ENCODE measurements around the gene LBX1.

Gene LBX1

GRCh38 chr10:101256387-101256786, 27.1 kb upstream of the LBX1 start:
- Histone ChIP-seq H3K4me1 (no peaks in the 10 kb centered on the region), H3K27ac (no peak overlapping the region), H3K9me3 (peaks cover 0 to 13% (median 9%) of the 10 kb centered on the region in 3 donors), H3K36me3 (no peaks in the 10 kb centered on the region), H3K27me3 (peaks cover 0 to 48% of the 10 kb centered on the region in 2 donors), H3K4me3 (no peak overlapping the region)
- TF ChIP-seq, protein P1, sequence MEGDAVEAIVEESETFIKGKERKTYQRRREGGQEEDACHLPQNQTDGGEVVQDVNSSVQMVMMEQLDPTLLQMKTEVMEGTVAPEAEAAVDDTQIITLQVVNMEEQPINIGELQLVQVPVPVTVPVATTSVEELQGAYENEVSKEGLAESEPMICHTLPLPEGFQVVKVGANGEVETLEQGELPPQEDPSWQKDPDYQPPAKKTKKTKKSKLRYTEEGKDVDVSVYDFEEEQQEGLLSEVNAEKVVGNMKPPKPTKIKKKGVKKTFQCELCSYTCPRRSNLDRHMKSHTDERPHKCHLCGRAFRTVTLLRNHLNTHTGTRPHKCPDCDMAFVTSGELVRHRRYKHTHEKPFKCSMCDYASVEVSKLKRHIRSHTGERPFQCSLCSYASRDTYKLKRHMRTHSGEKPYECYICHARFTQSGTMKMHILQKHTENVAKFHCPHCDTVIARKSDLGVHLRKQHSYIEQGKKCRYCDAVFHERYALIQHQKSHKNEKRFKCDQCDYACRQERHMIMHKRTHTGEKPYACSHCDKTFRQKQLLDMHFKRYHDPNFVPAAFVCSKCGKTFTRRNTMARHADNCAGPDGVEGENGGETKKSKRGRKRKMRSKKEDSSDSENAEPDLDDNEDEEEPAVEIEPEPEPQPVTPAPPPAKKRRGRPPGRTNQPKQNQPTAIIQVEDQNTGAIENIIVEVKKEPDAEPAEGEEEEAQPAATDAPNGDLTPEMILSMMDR (IDR thresholded peaks at IDR 0.05), result no peak
- no peak for DNase-seq
- intact Hi-C loops (cut with DNase I; ENCODE audit: low total_unique reads), result no loop called here

DNA sequence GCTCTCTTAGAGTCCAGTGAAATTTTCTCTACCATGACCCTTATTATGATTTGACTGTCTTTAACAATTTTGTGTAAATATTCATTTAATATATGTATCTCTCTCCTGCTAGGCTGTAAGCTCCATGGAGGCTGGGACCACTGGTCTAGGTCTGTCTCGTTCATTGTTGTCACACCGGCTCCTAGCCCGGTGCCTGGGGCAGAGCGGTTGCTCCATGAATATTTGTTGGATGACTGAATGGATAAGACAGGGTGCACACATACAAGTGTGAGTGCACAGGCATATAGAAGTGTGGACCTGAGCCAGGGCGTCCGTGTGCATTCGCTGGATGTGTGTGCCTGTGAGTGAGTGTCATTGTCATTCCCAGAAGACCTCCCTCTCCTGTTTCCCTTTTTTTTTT, 20.9 kb upstream of the LBX1 start:
- Histone ChIP-seq H3K27me3 (peaks cover 0 to 68% of the 10 kb centered on the region in 2 donors), H3K36me3 (no peaks in the 10 kb centered on the region), H3K4me1 (no peaks in the 10 kb centered on the region), H3K9me3 (no peaks in the 10 kb centered on the region), H3K27ac (no peak overlapping the region), H3K4me3 (no peak overlapping the region)
- TF ChIP-seq, protein P1 (IDR thresholded peaks at IDR 0.05), result no peak
- DNase-seq, result no peak
- intact Hi-C loops (cut with DNase I; ENCODE audit: low total_unique reads), result no loop called here

DNA sequence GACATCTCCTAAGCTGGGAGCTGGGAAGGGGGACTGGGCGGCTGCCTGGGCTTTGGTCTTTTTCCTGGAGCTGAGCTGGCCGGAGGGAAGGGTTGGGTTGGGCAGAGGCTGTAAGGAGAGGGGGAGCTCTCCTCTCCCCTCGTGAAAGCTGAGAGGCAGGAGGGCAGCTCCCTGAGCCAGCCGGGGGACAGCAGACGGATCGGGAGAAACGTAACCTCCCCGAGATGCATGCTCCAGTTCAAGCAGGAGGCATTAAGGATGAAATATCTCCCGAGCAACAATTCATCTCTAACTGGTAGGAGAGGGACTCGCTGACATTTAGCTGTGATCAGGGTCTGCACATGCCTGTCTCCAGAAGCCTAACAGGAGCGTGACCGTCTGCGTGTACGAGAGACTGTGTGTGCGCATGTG, 19.9 kb upstream of the LBX1 start:
- TF ChIP-seq, protein P1 (IDR thresholded peaks at IDR 0.05), result no peak
- Histone ChIP-seq H3K9me3 (no peaks in the 10 kb centered on the region), H3K27me3 (peaks cover 0 to 75% of the 10 kb centered on the region in 2 donors), H3K4me3 (no peak overlapping the region), H3K27ac (no peak overlapping the region), H3K36me3 (no peaks in the 10 kb centered on the region), H3K4me1 (no peaks in the 10 kb centered on the region)
- DNase-seq, result no peak
- intact Hi-C loops (cut with DNase I; ENCODE audit: low total_unique reads), result no loop called here

DNA sequence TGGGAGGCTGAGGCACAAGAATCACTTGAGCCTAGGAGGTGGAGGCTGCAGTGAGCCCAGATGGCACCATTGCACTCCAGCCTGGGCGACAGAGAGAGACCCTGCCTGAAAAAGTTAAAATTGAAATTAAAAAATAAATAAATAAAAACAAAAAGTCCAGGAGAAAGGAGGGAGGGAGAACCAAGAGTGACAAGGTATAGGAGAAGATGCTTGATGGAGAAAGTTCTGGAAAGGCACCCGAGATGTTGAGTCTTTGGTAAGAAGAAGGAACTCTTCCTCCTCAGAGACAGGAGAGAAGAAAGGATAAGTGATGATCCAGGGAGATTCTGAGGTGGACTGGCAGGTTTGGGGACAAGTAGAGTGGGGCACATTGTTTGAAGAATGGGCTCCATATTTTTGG, 17.4 kb upstream of the LBX1 start:
- Histone ChIP-seq H3K27me3 (peaks cover 0 to 79% of the 10 kb centered on the region in 2 donors), H3K27ac (no peak overlapping the region), H3K9me3 (no peaks in the 10 kb centered on the region), H3K4me1 (no peaks in the 10 kb centered on the region), H3K36me3 (no peaks in the 10 kb centered on the region), H3K4me3 (no peak overlapping the region)
- no peak for DNase-seq
- intact Hi-C loops (cut with DNase I; ENCODE audit: low total_unique reads), result no loop called here
- TF ChIP-seq, protein P1 (IDR thresholded peaks at IDR 0.05), result no peak

DNA sequence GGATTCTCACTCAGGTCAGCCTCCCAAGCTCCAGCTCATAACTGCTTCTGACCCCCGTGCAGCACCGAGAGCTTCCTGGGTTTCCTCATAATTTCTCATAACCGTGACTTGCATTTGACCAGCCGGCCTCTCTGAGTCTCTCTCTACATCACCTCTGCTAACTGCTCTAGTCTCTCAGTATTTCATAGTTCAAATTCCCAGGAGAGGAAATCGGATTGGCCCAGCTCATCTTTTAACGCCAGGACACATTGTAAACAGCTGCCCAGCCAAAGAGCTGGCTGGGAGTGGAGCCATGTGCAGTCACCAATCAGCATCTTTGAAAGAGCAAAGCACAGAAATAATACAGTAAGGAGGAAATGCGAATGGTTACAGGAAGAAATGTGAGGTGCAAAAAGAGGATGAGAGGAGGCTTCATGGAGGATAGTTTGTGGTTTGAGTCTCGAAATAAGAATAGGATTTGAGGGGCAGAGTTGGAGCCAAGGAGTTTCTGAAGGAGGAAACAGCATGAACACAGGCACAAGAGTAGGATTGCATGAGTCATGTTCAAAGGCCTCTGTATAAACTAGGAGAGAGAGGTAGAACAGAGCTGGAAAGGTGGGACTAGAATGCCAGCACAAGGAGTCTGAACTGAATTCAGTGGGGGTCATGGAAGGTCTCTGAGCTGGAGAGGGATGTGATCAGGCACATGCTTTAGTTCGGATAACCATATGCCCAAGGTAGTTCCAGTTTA, 15.2 kb upstream of the LBX1 start:
- Histone ChIP-seq H3K9me3 (no peaks in the 10 kb centered on the region), H3K4me1 (no peaks in the 10 kb centered on the region), H3K36me3 (no peaks in the 10 kb centered on the region), H3K27ac (no peak overlapping the region), H3K27me3 (peaks cover 0 to 75% of the 10 kb centered on the region in 2 donors), H3K4me3 (no peak overlapping the region)
- DNase-seq, result no peak
- TF ChIP-seq, protein P1 (IDR thresholded peaks at IDR 0.05), result no peak
- intact Hi-C loops (cut with DNase I; ENCODE audit: low total_unique reads), result no loop called here

Data from tibial artery (tissue), 4 donors.